Uterus (tissue), 4 donors: ENCODE data around the gene ERCC1. TPM values are rescaled to one million over a fixed set of nuclear protein-coding genes. Genes with fewer than 3 reads are reported as not detected.

ENCODE experiments used
- DNase-seq, 2 donors: peaks; one replicate each; pipeline ENCODE4 v3.0.0-alpha.2; 2019 to 2020
- H3K27ac ChIP-seq, 2 donors: fragments of 200-600 bp; sonication (generic); 1 replicate in 1 of 2; 2 replicates in 1 of 2; pipeline ENCODE4 v1.5.1; 2016 to 2018
- H3K27me3 ChIP-seq, 2 donors: fragments of 200-600 bp; sonication (generic); one replicate each; pipeline ENCODE4 v1.5.1; 2018 to 2019; ENCODE audit warnings: control low read depth in 1 of 2
- H3K36me3 ChIP-seq, 2 donors: fragments of 200-600 bp; sonication (generic); one replicate each; pipeline ENCODE4 v1.5.1; 2019; ENCODE audit warnings: control low read depth in 1 of 2
- H3K4me1 ChIP-seq, 2 donors: fragments of 200-600 bp; sonication (generic); one replicate each; pipeline ENCODE4 v1.5.1; 2018 to 2019; ENCODE audit warnings: control low read depth in 1 of 2
- H3K4me3 ChIP-seq, 2 donors: fragments of 200-600 bp; sonication (generic); 1 replicate in 1 of 2; 2 replicates in 1 of 2; pipeline ENCODE4 v1.5.1; 2018 to 2019; ENCODE audit warnings: mild to moderate bottlenecking in 1 of 2
- H3K9me3 ChIP-seq, 2 donors: fragments of 200-600 bp; sonication (generic); one replicate each; pipeline ENCODE4 v1.5.1; 2019; ENCODE audit warnings: control low read depth in 1 of 2
- POLR2A ChIP-seq, 2 donors: fragments of 450-650 bp; IDR thresholded peaks; one replicate each; pipeline ENCODE4 v1.6.1; 2016; ENCODE audit warnings: antibody characterized with exemption in 2 of 2, mild to moderate bottlenecking in 1 of 2, moderate library complexity in 1 of 2
- intact Hi-C: fragments of 100-400 bp; cut with DNase I; formaldehyde crosslinking; loops from one replicate; pipeline ENCODE4 v1.15.1; 2023; ENCODE audit warnings: low total_unique reads
- total RNA-seq, 4 donors: library from RNA; depleted of rRNA in 3 of 4; stranded (reverse); fragments of >200 nt in 3 of 4; gene quantifications; one replicate each; pipeline versions ENCODE4 v1.1.0 to v1.2.4, GENCODE V29; 2014 to 2023
- TF ChIP-seq, protein P1 (sequence below), 4 experiments: fragments of 200-600 bp in 2 of 4; fragments of 450-650 bp in 2 of 4; sonication (generic) in 2 of 4; IDR thresholded peaks; one replicate each; pipeline ENCODE4 v1.5.1; 2016 to 2019; ENCODE audit warnings: antibody characterized with exemption in 4 of 4, mild to moderate bottlenecking in 2 of 4, moderate library complexity in 1 of 4
- donor health status: DM: yes; HTN: yes; CAD: no.

ERCC1 gene
- total RNA-seq, 4 donors from 2014 or later, result 37.9 to 130 (median 68.0) TPM

DNA sequence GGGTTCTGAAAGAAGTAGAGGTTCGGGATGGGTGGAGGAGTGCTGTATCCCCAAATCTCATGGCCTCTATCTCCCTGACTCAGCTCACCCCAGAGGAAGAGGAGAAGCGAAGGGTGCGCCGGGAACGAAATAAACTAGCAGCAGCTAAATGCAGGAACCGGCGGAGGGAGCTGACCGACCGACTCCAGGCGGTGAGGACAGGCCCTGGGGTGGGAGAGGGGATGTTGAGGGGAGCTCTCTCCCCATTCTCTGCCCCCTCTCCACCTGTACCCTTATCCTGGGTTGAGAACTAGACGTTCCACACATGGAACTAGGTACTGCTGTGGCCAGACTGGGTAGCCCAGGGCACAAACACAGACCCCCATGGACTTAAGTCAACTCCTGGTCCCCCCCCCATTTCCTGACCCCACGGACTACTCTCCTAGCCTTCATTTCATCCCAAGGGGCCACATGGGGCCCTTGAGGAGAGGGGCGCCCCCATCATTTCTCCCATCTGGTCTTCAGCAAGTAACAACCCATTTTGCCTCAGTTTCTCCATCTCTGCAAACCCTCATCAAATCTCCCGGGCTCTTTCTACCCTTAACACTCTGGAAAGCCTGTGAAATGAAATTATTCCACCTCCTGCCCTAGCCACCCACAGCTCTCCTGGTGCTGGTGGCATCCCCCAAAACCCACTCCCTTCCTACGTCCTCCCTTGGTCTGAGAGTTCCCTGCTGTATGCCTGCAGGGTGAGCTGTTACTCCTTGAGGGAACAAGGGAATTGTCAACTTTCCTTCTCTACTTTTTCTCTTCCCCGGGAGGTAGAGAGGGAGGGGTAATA is 47.6 kb upstream of the ERCC1 start:
- H3K27me3 ChIP-seq, result no peaks in the 10 kb centered on the region
- H3K9me3 ChIP-seq, result no peaks in the 10 kb centered on the region
- TF ChIP-seq POLR2A (IDR thresholded peaks at IDR 0.05), result no peak
- TF ChIP-seq, protein P1, sequence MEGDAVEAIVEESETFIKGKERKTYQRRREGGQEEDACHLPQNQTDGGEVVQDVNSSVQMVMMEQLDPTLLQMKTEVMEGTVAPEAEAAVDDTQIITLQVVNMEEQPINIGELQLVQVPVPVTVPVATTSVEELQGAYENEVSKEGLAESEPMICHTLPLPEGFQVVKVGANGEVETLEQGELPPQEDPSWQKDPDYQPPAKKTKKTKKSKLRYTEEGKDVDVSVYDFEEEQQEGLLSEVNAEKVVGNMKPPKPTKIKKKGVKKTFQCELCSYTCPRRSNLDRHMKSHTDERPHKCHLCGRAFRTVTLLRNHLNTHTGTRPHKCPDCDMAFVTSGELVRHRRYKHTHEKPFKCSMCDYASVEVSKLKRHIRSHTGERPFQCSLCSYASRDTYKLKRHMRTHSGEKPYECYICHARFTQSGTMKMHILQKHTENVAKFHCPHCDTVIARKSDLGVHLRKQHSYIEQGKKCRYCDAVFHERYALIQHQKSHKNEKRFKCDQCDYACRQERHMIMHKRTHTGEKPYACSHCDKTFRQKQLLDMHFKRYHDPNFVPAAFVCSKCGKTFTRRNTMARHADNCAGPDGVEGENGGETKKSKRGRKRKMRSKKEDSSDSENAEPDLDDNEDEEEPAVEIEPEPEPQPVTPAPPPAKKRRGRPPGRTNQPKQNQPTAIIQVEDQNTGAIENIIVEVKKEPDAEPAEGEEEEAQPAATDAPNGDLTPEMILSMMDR (IDR thresholded peaks at IDR 0.05), result no peak
- no peak for DNase-seq
- no peak overlapping the region for H3K27ac ChIP-seq
- no peak overlapping the region for H3K4me3 ChIP-seq
- no peaks in the 10 kb centered on the region for H3K36me3 ChIP-seq
- peaks cover 3 to 17% of the 10 kb centered on the region in 2 donors for H3K4me1 ChIP-seq
- intact Hi-C loops, result no loop called here

DNA sequence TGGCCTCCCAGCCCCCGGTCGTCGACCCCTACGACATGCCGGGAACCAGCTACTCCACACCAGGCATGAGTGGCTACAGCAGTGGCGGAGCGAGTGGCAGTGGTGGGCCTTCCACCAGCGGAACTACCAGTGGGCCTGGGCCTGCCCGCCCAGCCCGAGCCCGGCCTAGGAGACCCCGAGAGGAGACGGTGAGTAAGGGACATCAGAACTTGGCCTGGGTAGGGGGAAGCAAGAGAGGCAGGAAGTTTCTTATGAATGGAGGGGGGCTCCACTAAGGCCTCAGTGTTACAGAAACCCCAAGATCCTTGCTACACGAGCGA is 47.0 kb upstream of the ERCC1 start:
- intact Hi-C loops, result no loop called here
- Histone ChIP-seq H3K9me3 (no peaks in the 10 kb centered on the region), H3K36me3 (no peaks in the 10 kb centered on the region), H3K4me3 (peak overlapping the region in 1 of 2 donors; percentile 69), H3K27me3 (no peaks in the 10 kb centered on the region), H3K27ac (no peak overlapping the region), H3K4me1 (peaks cover 3 to 17% of the 10 kb centered on the region in 2 donors)
- no peak for DNase-seq
- TF ChIP-seq, protein P1 (IDR thresholded peaks at IDR 0.05), result no peak
- no peak for TF ChIP-seq POLR2A (IDR thresholded peaks at IDR 0.05)

DNA sequence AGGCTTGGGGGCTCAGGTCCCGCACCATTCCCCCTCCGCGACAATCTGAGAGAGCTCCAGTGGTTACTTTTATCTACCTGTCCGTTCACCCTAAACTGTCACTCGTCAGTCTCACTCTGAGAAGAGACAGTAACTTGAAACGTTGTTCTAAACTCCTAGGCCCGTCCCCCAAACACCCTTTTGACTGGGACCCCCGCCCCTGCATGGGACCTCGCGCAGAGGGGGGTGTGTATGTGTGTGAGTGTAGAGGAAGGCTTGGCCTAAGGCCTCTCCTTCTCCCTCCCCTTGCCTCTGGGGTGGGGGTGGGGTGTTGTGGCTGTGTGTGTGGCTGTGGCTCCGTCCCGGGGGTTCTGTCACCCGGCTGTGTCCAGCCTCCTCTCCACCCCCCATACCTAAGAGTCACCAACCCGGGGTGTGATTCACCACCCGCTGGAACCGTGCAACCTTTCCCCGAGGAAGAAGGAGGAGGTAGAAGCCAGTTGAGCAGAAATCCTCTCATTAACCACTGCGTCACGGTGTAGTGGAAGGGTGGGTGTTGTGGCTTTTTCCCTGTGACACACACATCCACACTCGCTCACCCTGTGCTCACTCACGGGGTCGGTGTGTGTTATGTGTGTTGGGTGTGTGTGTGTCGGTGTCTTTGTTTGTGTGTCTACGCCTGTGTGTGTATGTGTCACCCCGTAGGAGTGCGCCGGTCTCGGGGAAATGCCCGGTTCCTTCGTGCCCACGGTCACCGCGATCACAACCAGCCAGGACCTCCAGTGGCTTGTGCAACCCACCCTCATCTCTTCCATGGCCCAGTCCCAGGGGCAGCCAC is 46.4 kb upstream of the ERCC1 start:
- Histone ChIP-seq H3K36me3 (no peaks in the 10 kb centered on the region), H3K4me3 (peak overlapping the region; percentile 69 to 83), H3K27me3 (no peaks in the 10 kb centered on the region), H3K4me1 (peaks cover 3 to 17% of the 10 kb centered on the region in 2 donors), H3K27ac (peak overlapping the region; percentile 91 to 93), H3K9me3 (no peaks in the 10 kb centered on the region)
- no peak for TF ChIP-seq POLR2A (IDR thresholded peaks at IDR 0.05)
- TF ChIP-seq, protein P1 (IDR thresholded peaks at IDR 0.05), result no peak
- peak in 1 of 2 donors; percentile 48 for DNase-seq
- intact Hi-C loops, result no loop called here

DNA sequence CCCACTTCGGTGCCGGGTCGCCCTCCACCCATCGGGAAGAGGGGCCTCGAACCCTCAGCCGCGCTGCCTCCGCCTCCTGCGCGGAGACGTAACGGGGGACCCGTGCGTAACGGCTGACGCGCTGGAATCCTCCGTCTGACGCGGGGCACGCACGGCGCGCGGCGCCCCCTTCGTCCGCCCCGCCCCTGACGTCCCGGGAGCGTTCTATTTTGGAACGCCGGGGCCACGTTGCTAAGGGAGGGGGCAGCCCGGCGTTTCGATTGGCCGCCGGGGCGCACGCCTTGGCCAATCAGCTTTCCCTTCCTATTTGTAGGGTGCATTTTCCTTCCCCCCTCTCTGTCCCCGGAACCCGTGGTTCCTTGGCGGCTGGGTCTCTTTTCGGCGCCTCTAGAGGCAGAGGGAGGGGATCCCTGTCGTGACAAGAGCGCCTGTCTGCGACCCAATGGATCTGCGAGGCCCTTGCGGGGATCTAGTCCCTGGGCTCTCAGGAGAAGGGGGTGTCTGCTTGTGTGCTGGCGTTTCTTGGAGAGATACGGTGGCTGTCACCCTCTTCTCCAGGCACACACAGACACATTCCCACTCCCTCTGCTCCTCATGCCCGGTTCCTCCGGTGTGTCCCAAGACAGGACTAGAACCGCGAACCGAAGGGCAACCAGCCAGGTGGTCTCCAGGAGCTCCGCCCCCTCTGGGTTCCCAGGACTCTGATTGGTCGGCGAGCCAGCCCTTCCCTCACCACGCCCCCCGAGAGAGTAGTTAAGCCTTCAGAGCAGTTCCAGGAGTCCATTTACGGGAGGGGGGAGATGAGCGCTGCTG is 45.6 kb upstream of the ERCC1 start:
- TF ChIP-seq, protein P1 (IDR thresholded peaks at IDR 0.05), result peak in 2 of 4 experiments; percentile 21 to 32
- TF ChIP-seq POLR2A (IDR thresholded peaks at IDR 0.05), result peak; percentile 62 to 78
- H3K4me1 ChIP-seq, result peaks cover 3 to 17% of the 10 kb centered on the region in 2 donors
- intact Hi-C loops, result no loop called here
- no peaks in the 10 kb centered on the region for H3K27me3 ChIP-seq
- peak overlapping the region; percentile 91 to 93 for H3K27ac ChIP-seq
- peak overlapping the region; percentile 69 to 83 for H3K4me3 ChIP-seq
- DNase-seq, result peak; percentile 91 to 92
- no peaks in the 10 kb centered on the region for H3K36me3 ChIP-seq
- H3K9me3 ChIP-seq, result no peaks in the 10 kb centered on the region
